ENCODE measurements around the gene ZIC1.

DNA sequence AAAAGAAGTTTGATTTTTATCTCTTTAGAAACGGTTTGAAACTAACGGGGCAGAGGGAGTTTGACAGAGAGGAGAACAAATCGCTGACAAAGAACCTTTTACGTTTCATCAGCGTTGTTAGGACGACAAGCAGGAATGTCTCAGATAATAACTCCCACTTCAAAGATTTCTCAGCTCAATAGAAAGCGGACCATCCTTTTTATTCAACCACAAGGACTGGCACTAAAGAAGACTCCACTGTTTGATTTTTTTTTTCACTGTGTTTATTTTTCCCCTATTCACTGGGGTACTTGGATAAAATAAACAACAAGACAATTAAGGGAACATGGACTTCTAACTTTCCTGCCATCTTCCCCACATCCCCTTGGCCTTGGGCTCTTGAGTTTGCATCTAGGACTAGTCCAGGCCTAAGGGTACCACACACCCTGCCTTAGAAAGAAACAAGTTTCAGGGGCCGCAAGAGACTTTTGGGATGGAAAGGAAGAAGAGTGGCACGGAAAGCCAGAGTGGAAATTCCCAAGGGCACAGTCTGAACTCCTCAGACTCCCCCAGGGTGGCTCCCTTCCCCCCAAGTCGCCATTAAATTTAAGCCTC, 21.8 kb upstream of the ZIC1 start:
- TF ChIP-seq ZNF311 (CRISPR knock-in tag; IDR thresholded peaks at IDR 0.05) (no peak), FOXM1 (IDR thresholded peaks at IDR 0.05; ENCODE audit: low read depth) (no peak), FOXM1 (CRISPR knock-in tag; IDR thresholded peaks at IDR 0.05; ENCODE audit: low read depth) (no peak), FOXK2 (conservative IDR thresholded peaks at IDR 0.05 in 1 of 2, IDR thresholded peaks at IDR 0.05 in 1 of 2; ENCODE audit: low read depth in 2 of 2) (no peak), ZFPM2 (CRISPR knock-in tag; IDR thresholded peaks at IDR 0.05) (no peak), ZFP1 (CRISPR knock-in tag; IDR thresholded peaks at IDR 0.05) (no peak)
- TF ChIP-seq, protein P1, sequence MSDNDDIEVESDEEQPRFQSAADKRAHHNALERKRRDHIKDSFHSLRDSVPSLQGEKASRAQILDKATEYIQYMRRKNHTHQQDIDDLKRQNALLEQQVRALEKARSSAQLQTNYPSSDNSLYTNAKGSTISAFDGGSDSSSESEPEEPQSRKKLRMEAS (CRISPR knock-in tag; IDR thresholded peaks at IDR 0.05), result no peak
- TF ChIP-seq, protein P2, sequence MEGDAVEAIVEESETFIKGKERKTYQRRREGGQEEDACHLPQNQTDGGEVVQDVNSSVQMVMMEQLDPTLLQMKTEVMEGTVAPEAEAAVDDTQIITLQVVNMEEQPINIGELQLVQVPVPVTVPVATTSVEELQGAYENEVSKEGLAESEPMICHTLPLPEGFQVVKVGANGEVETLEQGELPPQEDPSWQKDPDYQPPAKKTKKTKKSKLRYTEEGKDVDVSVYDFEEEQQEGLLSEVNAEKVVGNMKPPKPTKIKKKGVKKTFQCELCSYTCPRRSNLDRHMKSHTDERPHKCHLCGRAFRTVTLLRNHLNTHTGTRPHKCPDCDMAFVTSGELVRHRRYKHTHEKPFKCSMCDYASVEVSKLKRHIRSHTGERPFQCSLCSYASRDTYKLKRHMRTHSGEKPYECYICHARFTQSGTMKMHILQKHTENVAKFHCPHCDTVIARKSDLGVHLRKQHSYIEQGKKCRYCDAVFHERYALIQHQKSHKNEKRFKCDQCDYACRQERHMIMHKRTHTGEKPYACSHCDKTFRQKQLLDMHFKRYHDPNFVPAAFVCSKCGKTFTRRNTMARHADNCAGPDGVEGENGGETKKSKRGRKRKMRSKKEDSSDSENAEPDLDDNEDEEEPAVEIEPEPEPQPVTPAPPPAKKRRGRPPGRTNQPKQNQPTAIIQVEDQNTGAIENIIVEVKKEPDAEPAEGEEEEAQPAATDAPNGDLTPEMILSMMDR (IDR thresholded peaks at IDR 0.05 in 2 of 3, conservative IDR thresholded peaks at IDR 0.05 in 1 of 3; ENCODE audit: insufficient read depth in 2 of 3, low read depth in 1 of 3, low read length in 3 of 3), result no peak
